HepG2 (cell line): ENCODE data around the gene YIF1A. TPM values are rescaled to one million over a fixed set of nuclear protein-coding genes. Genes with fewer than 3 reads are reported as not detected.

Source experiments
- AKAP8 ChIP-seq: sonication (generic); formaldehyde crosslinking; IDR thresholded peaks from 2 replicates; pipeline ENCODE4 v1.5.1; 2020; ENCODE audit warnings: mild to moderate bottlenecking, missing genetic modification reagents
- BORCS8-MEF2B ChIP-seq: sonication (generic); formaldehyde crosslinking; IDR thresholded peaks from 2 replicates; pipeline ENCODE4 v1.8.0; 2022; ENCODE audit warnings: mild to moderate bottlenecking, missing genetic modification reagents
- ELF4 ChIP-seq: sonication (generic); formaldehyde crosslinking; IDR thresholded peaks from 2 replicates; pipeline ENCODE4 v1.5.0; 2020; ENCODE audit warnings: missing genetic modification reagents, mild to moderate bottlenecking, moderate library complexity, borderline replicate concordance
- FOSL2 ChIP-seq: sonication (generic); formaldehyde crosslinking; IDR thresholded peaks from 2 replicates; pipeline ENCODE4 v1.4.0; 2020; ENCODE audit warnings: missing genetic modification reagents
- GATA4 ChIP-seq: sonication (generic); IDR thresholded peaks from 2 replicates; pipeline ENCODE4 v1.6.1; 2016; ENCODE audit warnings: antibody characterized with exemption, low read depth, borderline replicate concordance
- MIER2 ChIP-seq: IDR thresholded peaks from 2 replicates; pipeline ENCODE4 v1.6.1; 2016; ENCODE audit warnings: missing biosample characterization, missing genetic modification reagents
- SIN3B ChIP-seq: fragments of 150-350 bp; IDR thresholded peaks from 2 replicates; pipeline ENCODE4 v1.6.1; 2014; ENCODE audit warnings: low read length
- SRF ChIP-seq: IDR thresholded peaks from 2 replicates; pipeline ENCODE4 v1.6.1; 2011; ENCODE audit warnings: mild to moderate bottlenecking, low read depth, low read length, moderate library complexity
- TP53 ChIP-seq: sonication (generic); formaldehyde crosslinking; conservative IDR thresholded peaks from 2 replicates; pipeline ENCODE4 v1.4.0; 2020; ENCODE audit warnings: missing genetic modification reagents
- ZBTB7A ChIP-seq: sonication (generic); formaldehyde crosslinking; IDR thresholded peaks from 2 replicates; pipeline ENCODE4 v1.8.0; 2022; ENCODE audit warnings: mild to moderate bottlenecking, missing genetic modification reagents
- ZNF160 ChIP-seq: sonication (generic); formaldehyde crosslinking; IDR thresholded peaks from 2 replicates; pipeline ENCODE4 v1.8.0; 2022; ENCODE audit warnings: mild to moderate bottlenecking, inconsistent platforms, missing genetic modification reagents
- ZNF207 ChIP-seq: fragments of 450-650 bp; IDR thresholded peaks from 2 replicates; pipeline ENCODE4 v1.6.1; 2016; ENCODE audit warnings: antibody characterized with exemption, borderline replicate concordance
- ZNF382 ChIP-seq: sonication (generic); formaldehyde crosslinking; IDR thresholded peaks from 2 replicates; pipeline ENCODE4 v1.5.0; 2020; ENCODE audit warnings: missing genetic modification reagents, mild to moderate bottlenecking, borderline replicate concordance
- polyA plus RNA-seq, 8 experiments: library from polyadenylated mRNA; depleted of rRNA in 3 of 8; stranded (reverse) in 7 of 8; unstranded in 1 of 8; fragments of >200 nt; fragmentation: Illumina TruSeq in 4 of 8; extraction: Trizol in 4 of 8; gene quantifications; 2 replicates each; pipeline versions ENCODE4 v1.2.1 to v1.2.3, GENCODE V29; 2011 to 2016; ENCODE audit warnings: low read depth in 4 of 8, missing spikeins in 1 of 8, mixed read lengths in 1 of 8; ENCODE audit not compliant: insufficient read depth in 1 of 8
- total RNA-seq, 5 experiments: library from RNA; depleted of rRNA; stranded (reverse); fragments of >200 nt; fragmentation: Illumina TruSeq; extraction: Trizol; gene quantifications; 2 replicates each; pipeline ENCODE4 v1.2.3, GENCODE V29; 2016; ENCODE audit warnings: low read depth in 1 of 5
- TF ChIP-seq, protein P1 (sequence below): sonication (generic); formaldehyde crosslinking; IDR thresholded peaks from 2 replicates; pipeline ENCODE4 v1.5.0; 2020; ENCODE audit warnings: mild to moderate bottlenecking, missing genetic modification reagents, borderline replicate concordance
- TF ChIP-seq, protein P2 (sequence below): sonication (generic); formaldehyde crosslinking; IDR thresholded peaks from 2 replicates; pipeline ENCODE4 v1.5.1; 2020; ENCODE audit warnings: missing genetic modification reagents, mild to moderate bottlenecking, borderline replicate concordance

Gene YIF1A
- total and polyA plus RNA-seq, 2 of the 13 experiments (the other 11 are each of a cell fraction or from before 2014, with no cell fraction given) = 133 to 145 TPM

DNA sequence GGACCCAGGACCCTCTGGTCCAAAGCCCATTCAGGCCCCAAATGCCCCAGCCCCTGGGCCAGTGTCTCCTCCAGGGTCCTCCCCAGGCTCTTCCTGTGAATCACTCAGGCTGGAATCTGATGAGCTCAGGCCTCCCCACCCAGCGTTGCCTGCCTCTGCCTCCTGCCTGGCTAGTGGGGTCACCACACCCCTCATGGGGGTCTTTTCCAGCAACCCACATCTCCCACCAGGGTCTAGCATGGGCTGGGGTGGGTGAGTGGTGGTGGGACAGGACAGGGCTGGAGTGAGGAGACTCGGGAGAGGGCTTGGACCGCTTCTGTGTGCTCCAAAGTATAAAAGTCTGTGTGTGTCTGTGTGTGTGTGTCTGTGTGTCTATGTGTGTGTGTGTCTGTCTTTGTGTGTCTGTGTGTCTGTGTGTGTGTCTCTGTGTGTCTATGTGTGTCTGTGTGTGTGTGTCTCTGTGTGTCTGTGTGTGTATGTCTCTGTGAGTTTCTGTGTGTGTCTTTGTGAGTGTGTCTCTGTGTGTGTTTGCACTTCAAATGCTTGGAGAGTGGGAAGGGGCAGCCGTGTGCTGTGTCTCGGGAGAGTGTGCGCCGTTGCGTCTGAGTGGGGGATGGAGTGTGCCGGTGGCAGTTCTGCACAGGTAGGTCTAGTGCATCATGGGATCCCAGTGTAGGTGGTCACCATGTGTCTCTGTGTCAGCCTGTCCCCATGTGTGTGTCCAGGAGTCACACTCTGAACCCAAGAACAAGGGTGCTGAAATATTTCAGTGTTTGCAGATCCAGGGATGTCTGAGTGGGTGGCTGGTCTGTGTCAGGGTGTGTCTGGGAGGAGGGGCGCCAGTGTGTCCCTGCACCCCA lies 38.5 kb upstream of the YIF1A start (continued):
- TF ChIP-seq, protein P1, sequence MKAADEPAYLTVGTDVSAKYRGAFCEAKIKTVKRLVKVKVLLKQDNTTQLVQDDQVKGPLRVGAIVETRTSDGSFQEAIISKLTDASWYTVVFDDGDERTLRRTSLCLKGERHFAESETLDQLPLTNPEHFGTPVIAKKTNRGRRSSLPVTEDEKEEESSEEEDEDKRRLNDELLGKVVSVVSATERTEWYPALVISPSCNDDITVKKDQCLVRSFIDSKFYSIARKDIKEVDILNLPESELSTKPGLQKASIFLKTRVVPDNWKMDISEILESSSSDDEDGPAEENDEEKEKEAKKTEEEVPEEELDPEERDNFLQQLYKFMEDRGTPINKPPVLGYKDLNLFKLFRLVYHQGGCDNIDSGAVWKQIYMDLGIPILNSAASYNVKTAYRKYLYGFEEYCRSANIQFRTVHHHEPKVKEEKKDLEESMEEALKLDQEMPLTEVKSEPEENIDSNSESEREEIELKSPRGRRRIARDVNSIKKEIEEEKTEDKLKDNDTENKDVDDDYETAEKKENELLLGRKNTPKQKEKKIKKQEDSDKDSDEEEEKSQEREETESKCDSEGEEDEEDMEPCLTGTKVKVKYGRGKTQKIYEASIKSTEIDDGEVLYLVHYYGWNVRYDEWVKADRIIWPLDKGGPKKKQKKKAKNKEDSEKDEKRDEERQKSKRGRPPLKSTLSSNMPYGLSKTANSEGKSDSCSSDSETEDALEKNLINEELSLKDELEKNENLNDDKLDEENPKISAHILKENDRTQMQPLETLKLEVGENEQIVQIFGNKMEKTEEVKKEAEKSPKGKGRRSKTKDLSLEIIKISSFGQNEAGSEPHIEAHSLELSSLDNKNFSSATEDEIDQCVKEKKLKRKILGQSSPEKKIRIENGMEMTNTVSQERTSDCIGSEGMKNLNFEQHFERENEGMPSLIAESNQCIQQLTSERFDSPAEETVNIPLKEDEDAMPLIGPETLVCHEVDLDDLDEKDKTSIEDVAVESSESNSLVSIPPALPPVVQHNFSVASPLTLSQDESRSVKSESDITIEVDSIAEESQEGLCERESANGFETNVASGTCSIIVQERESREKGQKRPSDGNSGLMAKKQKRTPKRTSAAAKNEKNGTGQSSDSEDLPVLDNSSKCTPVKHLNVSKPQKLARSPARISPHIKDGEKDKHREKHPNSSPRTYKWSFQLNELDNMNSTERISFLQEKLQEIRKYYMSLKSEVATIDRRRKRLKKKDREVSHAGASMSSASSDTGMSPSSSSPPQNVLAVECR (CRISPR knock-in tag) = no peak
- TF ChIP-seq ZBTB7A (peak; percentile 37; the same call in 1 of the 2 replicates), AKAP8 (CRISPR knock-in tag) (no peak), SIN3B (no peak), MIER2 (CRISPR knock-in tag) (no peak), ELF4 (CRISPR knock-in tag) (no peak), GATA4 (no peak), ZNF382 (CRISPR knock-in tag) (no peak), ZNF160 (CRISPR knock-in tag) (no peak), TP53 (no peak), ZNF207 (peak; percentile 36; the same call in 1 of the 2 replicates), SRF (no peak), FOSL2 (CRISPR knock-in tag) (peak; percentile 27; the same call in 1 of the 2 replicates), BORCS8-MEF2B (CRISPR knock-in tag) (no peak)
- TF ChIP-seq, protein P2, sequence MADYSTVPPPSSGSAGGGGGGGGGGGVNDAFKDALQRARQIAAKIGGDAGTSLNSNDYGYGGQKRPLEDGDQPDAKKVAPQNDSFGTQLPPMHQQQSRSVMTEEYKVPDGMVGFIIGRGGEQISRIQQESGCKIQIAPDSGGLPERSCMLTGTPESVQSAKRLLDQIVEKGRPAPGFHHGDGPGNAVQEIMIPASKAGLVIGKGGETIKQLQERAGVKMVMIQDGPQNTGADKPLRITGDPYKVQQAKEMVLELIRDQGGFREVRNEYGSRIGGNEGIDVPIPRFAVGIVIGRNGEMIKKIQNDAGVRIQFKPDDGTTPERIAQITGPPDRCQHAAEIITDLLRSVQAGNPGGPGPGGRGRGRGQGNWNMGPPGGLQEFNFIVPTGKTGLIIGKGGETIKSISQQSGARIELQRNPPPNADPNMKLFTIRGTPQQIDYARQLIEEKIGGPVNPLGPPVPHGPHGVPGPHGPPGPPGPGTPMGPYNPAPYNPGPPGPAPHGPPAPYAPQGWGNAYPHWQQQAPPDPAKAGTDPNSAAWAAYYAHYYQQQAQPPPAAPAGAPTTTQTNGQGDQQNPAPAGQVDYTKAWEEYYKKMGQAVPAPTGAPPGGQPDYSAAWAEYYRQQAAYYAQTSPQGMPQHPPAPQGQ (CRISPR knock-in tag) = no peak
